Measurements from ENCODE around the gene SESN3.

- TF ChIP-seq EZH2 (IDR thresholded peaks at IDR 0.05; ENCODE audit: insufficient read depth, poor library complexity, severe bottlenecking) = no peak
- TF ChIP-seq EZH2phosphoT487 (IDR thresholded peaks at IDR 0.05; ENCODE audit: insufficient read depth, low read depth) = no peak
Measured at GRCh38 chr11:95166781-95167180, 64.2 kb downstream of the SESN3 start.

All from GM23248 (cell line).